CD4-positive, alpha-beta T cell treated with Interleukin-21 for 1 hour (primary cell): ENCODE measurements around the gene MSANTD2.

Experiments
- DNase-seq: peaks from one replicate; pipeline ENCODE4 v3.0.0-alpha.2; 2020

Gene MSANTD2

GRCh38 chr11:124751741-124752470, 48.3 kb downstream of the MSANTD2 start, which contains the start of gene VSIG2:
Gene VSIG2 (minus strand): TSS chr11:124752255. CDS start chr11:124752137, 118 bp downstream.
- no peak for DNase-seq

GRCh38 chr11:124751391-124751740, 48.8 kb downstream of the MSANTD2 start:
- no peak for DNase-seq

GRCh38 chr11:124749912-124750311, 50.3 kb downstream of the MSANTD2 start:
- no peak for DNase-seq

- DNase-seq, result no peak
Measured at GRCh38 chr11:124748481-124749343, 51.5 kb downstream of the MSANTD2 start.

- DNase-seq, result no peak
Measured at GRCh38 chr11:124748100-124748418, 52.1 kb downstream of the MSANTD2 start.

- no peak for DNase-seq
Measured at GRCh38 chr11:124747406-124748099, 52.7 kb downstream of the MSANTD2 start.

- DNase-seq, result peak; percentile 84
Measured at GRCh38 chr11:124746621-124747243, 53.5 kb downstream of the MSANTD2 start.

- DNase-seq, result peak; percentile 37
Measured at GRCh38 chr11:124745835-124746620, 54.2 kb downstream of the MSANTD2 start.

GRCh38 chr11:124745270-124745834, 54.9 kb downstream of the MSANTD2 start:
- no peak for DNase-seq

GRCh38 chr11:124743050-124743449, 57.2 kb downstream of the MSANTD2 start:
- DNase-seq, result no peak

GRCh38 chr11:124742555-124742954, 57.7 kb downstream of the MSANTD2 start:
- no peak for DNase-seq

GRCh38 chr11:124740277-124740882, 59.8 kb downstream of the MSANTD2 start:
- DNase-seq, result peak; percentile 62

- DNase-seq, result peak; percentile 85
Measured at GRCh38 chr11:124739479-124740276, 60.5 kb downstream of the MSANTD2 start, which contains the start of gene NRGN. Gene NRGN (plus strand): TSS chr11:124739942. CDS start chr11:124740085, 143 bp downstream.

GRCh38 chr11:124738713-124739478, 61.3 kb downstream of the MSANTD2 start:
- no peak for DNase-seq

GRCh38 chr11:124737638-124738305, 62.4 kb downstream of the MSANTD2 start:
- DNase-seq, result no peak

- DNase-seq, result no peak
Measured at GRCh38 chr11:124736736-124737135, 63.5 kb downstream of the MSANTD2 start.

- no peak for DNase-seq
Measured at GRCh38 chr11:124732230-124732629, 68.0 kb downstream of the MSANTD2 start.

- DNase-seq, result no peak
Measured at GRCh38 chr11:124729571-124729970, 70.6 kb downstream of the MSANTD2 start.

GRCh38 chr11:124728134-124728533, 72.1 kb downstream of the MSANTD2 start:
- no peak for DNase-seq
